Parathyroid adenoma (tissue), 2 donors: ENCODE measurements around the gene FHOD3.

Source experiments
- H2AFZ ChIP-seq: fragments of 300-600 bp; sonication (generic); one replicate; pipeline ENCODE4 v1.7.0; 2017; ENCODE audit warnings: antibody characterized with exemption, mild to moderate bottlenecking
- H3K27ac ChIP-seq: fragments of 300-600 bp; sonication (generic); one replicate; pipeline ENCODE4 v1.7.0; 2017
- H3K27me3 ChIP-seq: fragments of 300-600 bp; sonication (generic); one replicate; pipeline ENCODE4 v1.7.0; 2017; ENCODE audit warnings: low read length; ENCODE audit not compliant: control insufficient read depth, insufficient read depth
- H3K36me3 ChIP-seq: fragments of 300-600 bp; sonication (generic); one replicate; pipeline ENCODE4 v1.7.0; 2017; ENCODE audit warnings: low read length; ENCODE audit not compliant: control insufficient read depth, insufficient read depth
- H3K4me1 ChIP-seq: fragments of 300-600 bp; sonication (generic); one replicate; pipeline ENCODE4 v1.7.0; 2017; ENCODE audit warnings: control low read depth
- H3K4me2 ChIP-seq: fragments of 300-600 bp; sonication (generic); one replicate; pipeline ENCODE4 v1.7.0; 2017; ENCODE audit warnings: low read length
- H3K4me3 ChIP-seq: fragments of 300-600 bp; sonication (generic); one replicate; pipeline ENCODE4 v1.7.0; 2017; ENCODE audit warnings: low read depth, low read length
- H3K79me2 ChIP-seq: fragments of 300-600 bp; sonication (generic); one replicate; pipeline ENCODE4 v1.7.0; 2017; ENCODE audit warnings: control low read depth
- H3K9ac ChIP-seq: fragments of 300-600 bp; sonication (generic); one replicate; pipeline ENCODE4 v1.7.0; 2017; ENCODE audit warnings: mild to moderate bottlenecking
- H3K9me3 ChIP-seq: fragments of 300-600 bp; sonication (generic); one replicate; pipeline ENCODE4 v1.7.0; 2017; ENCODE audit warnings: low read length; ENCODE audit not compliant: control insufficient read depth
- TF ChIP-seq, protein P1 (sequence below): fragments of 300-600 bp; sonication (generic); IDR thresholded peaks from one replicate; pipeline ENCODE4 v1.7.0; 2017; ENCODE audit warnings: antibody characterized with exemption, mild to moderate bottlenecking
- donor health status: primary hyperparathyroidism.

The FHOD3 gene

DNA sequence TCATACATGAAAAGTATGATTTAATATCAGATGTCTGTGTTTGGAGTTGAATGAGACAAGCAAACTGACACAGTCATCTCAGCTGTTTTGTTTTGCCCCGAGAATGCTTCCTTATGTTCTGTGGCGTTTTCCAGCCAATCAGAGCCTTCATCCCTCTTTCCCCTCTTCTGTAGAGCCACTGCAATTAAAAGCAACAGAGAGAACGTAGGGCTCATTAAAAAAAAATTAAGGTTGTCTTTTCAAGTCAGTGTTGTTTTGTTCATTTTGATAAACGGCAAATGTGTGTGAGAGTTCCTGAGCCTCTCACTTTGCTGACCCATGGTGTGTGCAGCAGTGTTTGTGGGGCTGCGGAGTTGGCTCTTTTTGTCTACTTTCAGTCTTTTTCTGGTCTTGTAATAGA lies 216.0 kb downstream of the FHOD3 start:
- Histone ChIP-seq H3K36me3 (no peaks in the 10 kb centered on the region), H3K4me3 (no peak overlapping the region), H3K4me1 (no peaks in the 10 kb centered on the region), H2AFZ (no peak overlapping the region), H3K9me3 (no peaks in the 10 kb centered on the region), H3K4me2 (no peak overlapping the region), H3K79me2 (no peaks in the 10 kb centered on the region), H3K27ac (no peak overlapping the region), H3K27me3 (no peaks in the 10 kb centered on the region), H3K9ac (no peak overlapping the region)
- TF ChIP-seq, protein P1, sequence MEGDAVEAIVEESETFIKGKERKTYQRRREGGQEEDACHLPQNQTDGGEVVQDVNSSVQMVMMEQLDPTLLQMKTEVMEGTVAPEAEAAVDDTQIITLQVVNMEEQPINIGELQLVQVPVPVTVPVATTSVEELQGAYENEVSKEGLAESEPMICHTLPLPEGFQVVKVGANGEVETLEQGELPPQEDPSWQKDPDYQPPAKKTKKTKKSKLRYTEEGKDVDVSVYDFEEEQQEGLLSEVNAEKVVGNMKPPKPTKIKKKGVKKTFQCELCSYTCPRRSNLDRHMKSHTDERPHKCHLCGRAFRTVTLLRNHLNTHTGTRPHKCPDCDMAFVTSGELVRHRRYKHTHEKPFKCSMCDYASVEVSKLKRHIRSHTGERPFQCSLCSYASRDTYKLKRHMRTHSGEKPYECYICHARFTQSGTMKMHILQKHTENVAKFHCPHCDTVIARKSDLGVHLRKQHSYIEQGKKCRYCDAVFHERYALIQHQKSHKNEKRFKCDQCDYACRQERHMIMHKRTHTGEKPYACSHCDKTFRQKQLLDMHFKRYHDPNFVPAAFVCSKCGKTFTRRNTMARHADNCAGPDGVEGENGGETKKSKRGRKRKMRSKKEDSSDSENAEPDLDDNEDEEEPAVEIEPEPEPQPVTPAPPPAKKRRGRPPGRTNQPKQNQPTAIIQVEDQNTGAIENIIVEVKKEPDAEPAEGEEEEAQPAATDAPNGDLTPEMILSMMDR, result no peak

DNA sequence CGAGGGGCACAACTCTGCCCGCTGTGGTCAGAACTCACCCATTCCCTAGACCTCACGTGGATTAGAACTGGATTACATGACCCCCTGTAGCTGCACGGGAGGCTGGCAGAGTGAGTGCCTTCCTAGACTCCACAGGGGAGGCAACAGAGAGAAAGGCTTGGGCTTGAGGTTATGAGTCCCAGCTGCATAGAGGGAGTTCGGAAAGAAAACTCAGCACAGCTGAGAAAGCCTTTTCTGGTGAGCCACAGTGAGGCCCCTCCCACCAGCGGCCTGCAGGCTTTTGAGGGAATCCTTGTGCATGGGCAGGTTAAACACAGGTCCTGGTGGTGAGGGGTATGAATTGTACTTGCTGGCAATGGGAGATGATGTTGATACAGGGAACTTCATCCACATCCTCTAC lies 217.3 kb downstream of the FHOD3 start:
- no peaks in the 10 kb centered on the region for H3K9me3 ChIP-seq
- TF ChIP-seq, protein P1, result no peak

DNA sequence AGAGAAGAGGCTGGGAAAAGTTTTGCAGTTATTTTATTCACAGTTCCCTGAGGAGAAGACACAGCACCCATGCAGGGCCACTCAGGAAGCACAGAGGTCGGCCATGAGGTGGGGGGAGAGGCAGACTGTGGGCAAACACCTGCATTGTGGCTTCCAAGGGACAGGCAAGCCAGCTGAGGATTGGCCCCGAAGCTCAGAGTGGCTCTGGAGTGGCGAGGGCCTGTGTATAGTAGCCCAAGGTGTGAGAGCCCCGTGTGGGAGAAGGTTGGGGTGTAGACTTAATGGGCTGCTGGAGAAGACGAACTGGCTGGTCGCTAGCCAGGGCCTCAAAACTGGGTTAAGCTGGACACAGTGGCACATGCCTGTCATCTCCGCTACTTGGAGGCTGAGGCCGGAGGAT lies 218.7 kb downstream of the FHOD3 start:
- Histone ChIP-seq H2AFZ (no peak overlapping the region), H3K4me1 (no peaks in the 10 kb centered on the region), H3K4me3 (no peak overlapping the region), H3K9ac (no peak overlapping the region), H3K27me3 (no peaks in the 10 kb centered on the region), H3K79me2 (no peaks in the 10 kb centered on the region), H3K9me3 (no peaks in the 10 kb centered on the region), H3K4me2 (no peak overlapping the region), H3K36me3 (no peaks in the 10 kb centered on the region), H3K27ac (no peak overlapping the region)
- TF ChIP-seq, protein P1, result no peak

More for the DNA sequence above, 217.3 kb downstream of the FHOD3 start:
- H2AFZ ChIP-seq, result no peak overlapping the region
- H3K9ac ChIP-seq, result no peak overlapping the region
- H3K27me3 ChIP-seq, result no peaks in the 10 kb centered on the region
- no peak overlapping the region for H3K4me2 ChIP-seq
- H3K36me3 ChIP-seq, result no peaks in the 10 kb centered on the region
- no peaks in the 10 kb centered on the region for H3K4me1 ChIP-seq
- no peaks in the 10 kb centered on the region for H3K79me2 ChIP-seq
- no peak overlapping the region for H3K4me3 ChIP-seq
- no peak overlapping the region for H3K27ac ChIP-seq

DNA sequence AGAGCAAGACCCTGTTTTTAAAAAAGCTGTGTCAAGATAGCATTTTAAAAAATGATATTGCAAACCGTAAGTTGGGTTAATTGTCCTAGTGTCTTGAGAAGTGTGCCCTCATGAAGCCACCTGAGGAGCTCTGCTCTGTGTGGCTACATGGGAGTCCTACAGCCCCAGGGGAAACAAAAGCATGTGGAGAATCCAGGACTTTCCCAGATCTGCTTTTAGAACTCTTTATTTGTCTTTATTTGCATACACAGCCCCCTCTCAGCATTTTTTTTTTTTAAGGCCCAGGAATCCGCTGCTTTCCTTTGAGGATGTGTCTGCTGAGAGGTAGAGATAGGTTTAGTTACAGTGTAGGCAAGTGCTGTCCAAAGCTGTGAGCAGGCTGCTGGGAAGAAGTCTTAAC lies 219.2 kb downstream of the FHOD3 start:
- Histone ChIP-seq H2AFZ (no peak overlapping the region), H3K79me2 (no peaks in the 10 kb centered on the region), H3K4me1 (no peaks in the 10 kb centered on the region), H3K9ac (no peak overlapping the region), H3K27ac (no peak overlapping the region), H3K36me3 (no peaks in the 10 kb centered on the region), H3K9me3 (no peaks in the 10 kb centered on the region), H3K4me3 (no peak overlapping the region), H3K27me3 (no peaks in the 10 kb centered on the region), H3K4me2 (no peak overlapping the region)
- TF ChIP-seq, protein P1, result no peak

DNA sequence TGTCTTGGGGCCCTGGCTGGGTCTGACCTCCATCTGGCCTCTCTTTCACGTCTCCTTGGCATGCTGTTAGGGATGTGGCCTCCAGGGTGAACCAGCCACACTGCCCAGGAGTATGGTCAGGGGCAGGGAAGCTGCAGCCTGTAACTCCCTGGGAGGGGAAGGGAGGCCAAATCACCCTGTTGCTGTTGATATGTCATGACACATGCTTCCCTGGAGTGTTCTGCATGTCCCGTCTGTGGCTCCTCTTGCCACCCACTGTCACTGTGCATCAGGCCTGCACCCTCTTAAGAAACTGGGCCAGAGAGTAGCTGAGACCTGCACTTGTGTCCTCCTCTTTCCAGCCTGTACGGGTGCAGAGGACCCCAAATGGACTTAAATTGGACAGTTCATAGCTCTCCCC lies 221.3 kb downstream of the FHOD3 start:
- no peak overlapping the region for H2AFZ ChIP-seq
- H3K27me3 ChIP-seq, result no peaks in the 10 kb centered on the region
- no peak overlapping the region for H3K27ac ChIP-seq
- no peak overlapping the region for H3K4me2 ChIP-seq
- H3K79me2 ChIP-seq, result no peaks in the 10 kb centered on the region
- TF ChIP-seq, protein P1, result no peak
- H3K4me3 ChIP-seq, result no peak overlapping the region
- H3K4me1 ChIP-seq, result no peaks in the 10 kb centered on the region
- no peak overlapping the region for H3K9ac ChIP-seq
- no peaks in the 10 kb centered on the region for H3K36me3 ChIP-seq
- H3K9me3 ChIP-seq, result no peaks in the 10 kb centered on the region
